ENCODE measurements around the gene CD53. TPM values are rescaled to one million over a fixed set of nuclear protein-coding genes. Genes with fewer than 3 reads are reported as not detected.
A peak's percentile ranks its signal among the peaks of the same experiment; 100 is the strongest.

The CD53 gene
- total and polyA plus RNA-seq, 9 of the 15 experiments (the other 6 are each of a cell fraction or from before 2014, with no cell fraction given): 63.5 to 220 (median 131) TPM

- Histone ChIP-seq H3K27ac (ENCODE audit: extremely low read depth, low read depth, low read length) (no peak overlapping the region), H3K79me2 (ENCODE audit: control insufficient read depth, insufficient read depth, low read length) (peaks cover 27% of the 10 kb centered on the region; the same call in 2 of the 3 replicates), H3K9me1 (ENCODE audit: control insufficient read depth, insufficient read depth, low read length) (no peaks in the 10 kb centered on the region), H4K20me1 (replicated peaks; ENCODE audit: control insufficient read depth, insufficient read depth, low read length) (no peaks in the 10 kb centered on the region), H3K4me1 (replicated peaks in 1 of 2; ENCODE audit: control insufficient read depth in 2 of 2, insufficient read depth in 2 of 2, low read length in 2 of 2) (peaks cover 10 to 39% of the 10 kb centered on the region in 2 experiments; a peak in 4 of 5 replicates), H2AFZ (ENCODE audit: low read depth, low read length) (peak overlapping the region; percentile 53), H3K27me3 (ENCODE audit: control insufficient read depth in 2 of 2, insufficient read depth in 2 of 2, low read length in 2 of 2) (no peaks in the 10 kb centered on the region), H3K36me3 (ENCODE audit: control insufficient read depth, insufficient read depth, low read length) (peaks cover 43% of the 10 kb centered on the region; the same call in 2 of the 3 replicates), H3K9me3 (replicated peaks; ENCODE audit: control insufficient read depth, insufficient read depth, low read depth, low read length) (no peaks in the 10 kb centered on the region), H3K9ac (ENCODE audit: insufficient read depth in 1 of 2, low read depth in 2 of 2, low read length in 2 of 2) (no peak overlapping the region), H3K4me3 (no peak overlapping the region), H3K4me2 (ENCODE audit: insufficient read depth, low read length) (no peak overlapping the region)
- in situ Hi-C loops (cut with MboI) (no loop called here), intact Hi-C loops (cut with micrococcal nuclease) (no loop called here)
- ChIA-PET CTCF (ENCODE audit: low intra/inter-chr PET ratio) (no interaction called here), POLR2A (interaction anchor here (0.6 kb wide), 1 partner anchor 70 kb away, joined by 3 read pairs; the partner anchor contains the start of gene LRIF1)
- ATAC-seq: peak; percentile 74
- 30% methylated on average over 3 of the region's 3 CpGs for WGBS (ENCODE audit: insufficient coverage, low coverage, missing lambda C conversion rate)
- no peak for DNase-seq (ENCODE audit: extremely low read depth in 1 of 4, low spot score in 3 of 4)
- no peak for FAIRE-seq
- no TSS peak for BruUV-seq (replicated peaks)
- TF ChIP-seq REST (IDR thresholded peaks at IDR 0.05; ENCODE audit: borderline replicate concordance) (peak; percentile 29; the same call in 1 of the 2 replicates), REST (CRISPR knock-in tag; IDR thresholded peaks at IDR 0.05; ENCODE audit: low read depth) (no peak), RAD21 (CRISPR knock-in tag; conservative IDR thresholded peaks at IDR 0.05 in 1 of 2, IDR thresholded peaks at IDR 0.05 in 1 of 2) (peak in 1 of 2 experiments; percentile 53; a peak in 2 of 4 replicates), ETV5 (CRISPR knock-in tag; IDR thresholded peaks at IDR 0.05; ENCODE audit: low read depth) (no peak), CBFA2T3 (IDR thresholded peaks at IDR 0.05) (0 out of 2 replicates have a peak, but pooled peaks have one; percentile 4), CTCF (IDR thresholded peaks at IDR 0.05 in 2 of 3, conservative IDR thresholded peaks at IDR 0.05 in 1 of 3; ENCODE audit: insufficient read depth in 2 of 3, low read depth in 1 of 3, low read length in 3 of 3) (peak; percentile 37 to 51 (median 48); a peak in 3 of 6 replicates)
Observed at GRCh38 chr1:110893908-110894490, 21.1 kb downstream of the CD53 start.

Measured in K562 (cell line).